ENCODE results near the gene ANAPC5.

DNA sequence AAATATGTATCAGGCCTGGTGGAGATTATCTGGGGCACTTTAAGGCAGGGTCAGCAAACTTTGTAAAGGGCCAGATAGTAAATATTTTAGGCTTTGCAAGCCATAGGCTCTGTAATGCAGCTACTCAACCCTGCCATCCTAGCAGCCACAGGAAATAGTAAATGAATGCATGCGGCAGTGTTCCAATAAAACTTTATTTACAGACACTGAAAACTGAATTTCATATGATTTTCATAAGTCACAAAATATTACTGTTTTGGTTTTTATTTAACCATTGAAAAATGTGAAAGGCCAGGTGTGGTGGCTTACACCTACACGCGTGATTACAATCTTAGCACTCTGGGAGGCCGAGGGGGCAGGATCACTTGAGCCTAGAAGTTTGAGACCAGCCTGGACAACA is 52.5 kb downstream of the ANAPC5 start:
- TF ChIP-seq, protein P1, sequence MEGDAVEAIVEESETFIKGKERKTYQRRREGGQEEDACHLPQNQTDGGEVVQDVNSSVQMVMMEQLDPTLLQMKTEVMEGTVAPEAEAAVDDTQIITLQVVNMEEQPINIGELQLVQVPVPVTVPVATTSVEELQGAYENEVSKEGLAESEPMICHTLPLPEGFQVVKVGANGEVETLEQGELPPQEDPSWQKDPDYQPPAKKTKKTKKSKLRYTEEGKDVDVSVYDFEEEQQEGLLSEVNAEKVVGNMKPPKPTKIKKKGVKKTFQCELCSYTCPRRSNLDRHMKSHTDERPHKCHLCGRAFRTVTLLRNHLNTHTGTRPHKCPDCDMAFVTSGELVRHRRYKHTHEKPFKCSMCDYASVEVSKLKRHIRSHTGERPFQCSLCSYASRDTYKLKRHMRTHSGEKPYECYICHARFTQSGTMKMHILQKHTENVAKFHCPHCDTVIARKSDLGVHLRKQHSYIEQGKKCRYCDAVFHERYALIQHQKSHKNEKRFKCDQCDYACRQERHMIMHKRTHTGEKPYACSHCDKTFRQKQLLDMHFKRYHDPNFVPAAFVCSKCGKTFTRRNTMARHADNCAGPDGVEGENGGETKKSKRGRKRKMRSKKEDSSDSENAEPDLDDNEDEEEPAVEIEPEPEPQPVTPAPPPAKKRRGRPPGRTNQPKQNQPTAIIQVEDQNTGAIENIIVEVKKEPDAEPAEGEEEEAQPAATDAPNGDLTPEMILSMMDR (IDR thresholded peaks at IDR 0.05; ENCODE audit: low read depth, low read length), result no peak
- no peak for TF ChIP-seq EZH2phosphoT487 (IDR thresholded peaks at IDR 0.05; ENCODE audit: low read depth)
